ENCODE results near the gene SSH2.

The SSH2 gene

DNA sequence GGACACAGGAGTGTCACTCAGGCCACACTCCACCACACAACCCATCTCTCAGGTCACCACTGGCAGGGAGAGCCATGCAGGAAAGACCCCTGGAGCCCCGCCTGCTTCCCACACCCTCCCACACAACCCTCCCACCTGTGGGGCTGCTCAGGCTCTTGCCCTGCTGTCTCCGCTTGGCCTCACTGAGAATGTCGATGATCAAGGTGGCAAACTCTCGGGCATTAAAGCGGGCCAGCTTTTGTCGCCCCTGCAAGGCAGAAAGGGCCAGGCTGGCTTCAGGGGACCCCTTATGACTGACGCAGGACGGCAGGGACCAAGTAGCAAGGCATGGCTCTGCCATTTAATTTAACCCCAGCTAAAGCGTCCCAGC is 353.0 kb downstream of the SSH2 start:
- Histone ChIP-seq H3K79me2 (peaks cover 7% of the 10 kb centered on the region), H3K4me1 (no peaks in the 10 kb centered on the region), H2AFZ (no peak overlapping the region), H3K27me3 (ENCODE audit: control insufficient read depth, insufficient read depth, low read length) (no peaks in the 10 kb centered on the region), H3K4me2 (ENCODE audit: low read length) (no peak overlapping the region), H3K9ac (no peak overlapping the region), H3K36me3 (ENCODE audit: control insufficient read depth, insufficient read depth, low read length) (no peaks in the 10 kb centered on the region), H3K9me3 (ENCODE audit: control insufficient read depth, low read length) (no peaks in the 10 kb centered on the region), H3K4me3 (ENCODE audit: low read depth, low read length) (no peak overlapping the region), H3K27ac (no peak overlapping the region)
- TF ChIP-seq, protein P1, sequence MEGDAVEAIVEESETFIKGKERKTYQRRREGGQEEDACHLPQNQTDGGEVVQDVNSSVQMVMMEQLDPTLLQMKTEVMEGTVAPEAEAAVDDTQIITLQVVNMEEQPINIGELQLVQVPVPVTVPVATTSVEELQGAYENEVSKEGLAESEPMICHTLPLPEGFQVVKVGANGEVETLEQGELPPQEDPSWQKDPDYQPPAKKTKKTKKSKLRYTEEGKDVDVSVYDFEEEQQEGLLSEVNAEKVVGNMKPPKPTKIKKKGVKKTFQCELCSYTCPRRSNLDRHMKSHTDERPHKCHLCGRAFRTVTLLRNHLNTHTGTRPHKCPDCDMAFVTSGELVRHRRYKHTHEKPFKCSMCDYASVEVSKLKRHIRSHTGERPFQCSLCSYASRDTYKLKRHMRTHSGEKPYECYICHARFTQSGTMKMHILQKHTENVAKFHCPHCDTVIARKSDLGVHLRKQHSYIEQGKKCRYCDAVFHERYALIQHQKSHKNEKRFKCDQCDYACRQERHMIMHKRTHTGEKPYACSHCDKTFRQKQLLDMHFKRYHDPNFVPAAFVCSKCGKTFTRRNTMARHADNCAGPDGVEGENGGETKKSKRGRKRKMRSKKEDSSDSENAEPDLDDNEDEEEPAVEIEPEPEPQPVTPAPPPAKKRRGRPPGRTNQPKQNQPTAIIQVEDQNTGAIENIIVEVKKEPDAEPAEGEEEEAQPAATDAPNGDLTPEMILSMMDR (IDR thresholded peaks at IDR 0.05) = no peak

DNA sequence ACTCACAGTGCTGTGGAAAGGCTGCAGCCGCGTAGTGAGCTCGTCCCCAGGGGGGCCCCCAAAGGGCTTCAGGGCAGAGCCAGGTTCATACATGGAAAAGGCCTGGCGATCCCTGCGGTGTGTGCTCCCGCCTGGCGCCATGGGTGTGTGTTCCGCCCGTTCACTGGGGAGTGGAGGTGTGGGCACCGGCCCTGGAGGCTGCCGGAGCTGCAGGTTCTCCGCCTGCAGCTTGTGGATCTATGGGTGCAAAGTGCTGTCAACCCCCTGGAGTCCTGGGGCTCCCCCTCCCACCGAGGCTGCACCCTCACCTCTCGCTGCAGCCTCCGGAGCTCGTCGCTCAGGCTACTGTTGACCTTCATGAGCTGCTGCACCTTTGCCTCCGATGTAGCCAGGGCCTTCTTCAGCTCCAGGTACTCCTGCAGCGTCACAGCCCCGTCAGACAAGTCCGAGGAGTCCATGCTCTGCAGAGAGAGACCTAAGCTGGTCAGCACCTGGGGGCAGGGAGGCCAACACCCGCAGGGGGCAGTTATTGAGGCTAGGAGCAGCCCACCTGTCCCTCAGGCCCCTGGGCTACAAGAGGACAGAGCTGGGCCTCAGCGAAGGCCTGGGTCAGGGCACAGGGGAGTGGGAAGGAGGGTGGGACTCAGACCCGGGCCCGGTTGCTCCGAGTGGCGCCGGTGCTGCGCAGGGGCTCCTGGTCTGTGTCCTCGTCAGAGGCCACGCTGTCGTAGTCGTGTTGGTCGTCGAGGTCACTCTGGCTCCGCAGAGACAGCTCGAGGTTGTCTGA is 353.6 kb downstream of the SSH2 start:
- Histone ChIP-seq H3K36me3 (ENCODE audit: control insufficient read depth, insufficient read depth, low read length) (no peaks in the 10 kb centered on the region), H3K27ac (no peak overlapping the region)

More for the DNA sequence above, 353.6 kb downstream of the SSH2 start:
- H3K4me3 ChIP-seq (ENCODE audit: low read depth, low read length) = no peak overlapping the region
- H3K9me3 ChIP-seq (ENCODE audit: control insufficient read depth, low read length) = no peaks in the 10 kb centered on the region
- H3K9ac ChIP-seq = no peak overlapping the region
- H3K4me2 ChIP-seq (ENCODE audit: low read length) = no peak overlapping the region
- no peaks in the 10 kb centered on the region for H3K4me1 ChIP-seq
- peaks cover 7% of the 10 kb centered on the region for H3K79me2 ChIP-seq
- H3K27me3 ChIP-seq (ENCODE audit: control insufficient read depth, insufficient read depth, low read length) = no peaks in the 10 kb centered on the region
- TF ChIP-seq, protein P1 (IDR thresholded peaks at IDR 0.05) = no peak
- H2AFZ ChIP-seq = no peak overlapping the region

Measured in parathyroid adenoma (tissue), 2 donors.